HEK293T (cell line): Measurements from ENCODE around the gene DSCAM.

Experiments
- CTCF ChIA-PET: fragments of 350-600 bp; formaldehyde crosslinking; extraction: SDS; loops from one replicate; lab custom pipeline; 2021; ENCODE audit warnings: antibody characterized with exemption, inconsistent platforms; lab: Yijun Ruan, JAX
- POLR2A ChIA-PET: fragments of 350-600 bp; formaldehyde crosslinking; extraction: SDS; loops from one replicate; lab custom pipeline; 2020; ENCODE audit warnings: antibody characterized with exemption, inconsistent platforms; lab: Yijun Ruan, JAX
- DNase-seq: peaks from one replicate; pipeline ENCODE4 v3.0.0; 2012; ENCODE audit warnings: mixed read lengths; ENCODE audit errors: extremely low spot score
- ARNT ChIP-seq: fragments of 450-650 bp; IDR thresholded peaks from 2 replicates; pipeline ENCODE4 v1.6.1; 2017; ENCODE audit warnings: mild to moderate bottlenecking
- BHLHE40 ChIP-seq: fragments of 450-650 bp; IDR thresholded peaks from 2 replicates; pipeline ENCODE4 v1.6.1; 2016; ENCODE audit warnings: mild to moderate bottlenecking, moderate library complexity, borderline replicate concordance
- CTBP1 ChIP-seq: fragments of 450-650 bp; IDR thresholded peaks from 2 replicates; pipeline ENCODE4 v1.6.1; 2016; ENCODE audit warnings: borderline replicate concordance
- ELF4 ChIP-seq: fragments of 450-650 bp; IDR thresholded peaks from 2 replicates; pipeline ENCODE4 v1.6.1; 2017; ENCODE audit warnings: antibody characterized with exemption
- FOXA1 ChIP-seq: fragments of 450-650 bp; IDR thresholded peaks from 2 replicates; pipeline ENCODE4 v1.6.1; 2016; ENCODE audit warnings: mild to moderate bottlenecking
- FOXK2 ChIP-seq: fragments of 450-650 bp; IDR thresholded peaks from 2 replicates; pipeline ENCODE4 v1.6.1; 2016; ENCODE audit warnings: mild to moderate bottlenecking
- FOXM1 ChIP-seq: fragments of 450-650 bp; IDR thresholded peaks from 2 replicates; pipeline ENCODE4 v1.6.1; 2017; ENCODE audit warnings: mild to moderate bottlenecking, borderline replicate concordance
- HDGF ChIP-seq: fragments of 450-650 bp; IDR thresholded peaks from 2 replicates; pipeline ENCODE4 v1.6.1; 2017; ENCODE audit warnings: antibody characterized with exemption, borderline replicate concordance
- L3MBTL2 ChIP-seq: fragments of 450-650 bp; conservative IDR thresholded peaks from 2 replicates; pipeline ENCODE4 v1.6.1; 2016; ENCODE audit warnings: mild to moderate bottlenecking
- LEF1 ChIP-seq: fragments of 450-650 bp; IDR thresholded peaks from 2 replicates; pipeline ENCODE4 v1.6.1; 2017; ENCODE audit warnings: mild to moderate bottlenecking, borderline replicate concordance
- NFRKB ChIP-seq: fragments of 450-650 bp; IDR thresholded peaks from 2 replicates; pipeline ENCODE4 v1.6.1; 2016; ENCODE audit warnings: mild to moderate bottlenecking, moderate library complexity
- SP1 ChIP-seq: fragments of 450-650 bp; IDR thresholded peaks from 2 replicates; pipeline ENCODE4 v1.6.1; 2017
- SUZ12 ChIP-seq: fragments of 450-650 bp; IDR thresholded peaks from 2 replicates; pipeline ENCODE4 v1.6.1; 2016; ENCODE audit warnings: mild to moderate bottlenecking
- TARDBP ChIP-seq: fragments of 450-650 bp; IDR thresholded peaks from 2 replicates; pipeline ENCODE4 v1.6.1; 2016
- ZNF384 ChIP-seq: fragments of 450-650 bp; IDR thresholded peaks from 2 replicates; pipeline ENCODE4 v1.6.1; 2016
- TF ChIP-seq, protein P1 (sequence below): fragments of 450-650 bp; IDR thresholded peaks from 2 replicates; pipeline ENCODE4 v1.6.1; 2016

DSCAM gene

DNA sequence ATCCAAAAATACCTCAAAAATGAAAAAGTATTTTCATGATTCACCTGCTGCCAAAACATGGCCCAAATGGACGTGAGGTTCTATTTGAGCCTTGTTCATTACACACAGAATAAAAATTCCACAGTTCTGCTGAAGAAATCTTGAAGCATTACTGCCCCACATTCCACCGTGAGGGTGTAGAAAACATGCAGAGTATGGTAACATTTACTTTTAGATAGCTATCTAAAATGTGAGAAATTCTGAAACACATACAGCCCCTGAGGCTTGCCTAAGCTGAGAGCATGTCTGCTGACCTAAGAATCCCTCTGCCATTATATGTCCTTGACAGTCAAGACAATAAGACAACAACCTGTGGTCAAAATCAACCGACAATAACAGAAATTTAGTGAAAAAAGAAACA lies 186.5 kb downstream of the DSCAM start:
- POLR2A ChIA-PET = no interaction called here
- CTCF ChIA-PET = no interaction called here

DNA sequence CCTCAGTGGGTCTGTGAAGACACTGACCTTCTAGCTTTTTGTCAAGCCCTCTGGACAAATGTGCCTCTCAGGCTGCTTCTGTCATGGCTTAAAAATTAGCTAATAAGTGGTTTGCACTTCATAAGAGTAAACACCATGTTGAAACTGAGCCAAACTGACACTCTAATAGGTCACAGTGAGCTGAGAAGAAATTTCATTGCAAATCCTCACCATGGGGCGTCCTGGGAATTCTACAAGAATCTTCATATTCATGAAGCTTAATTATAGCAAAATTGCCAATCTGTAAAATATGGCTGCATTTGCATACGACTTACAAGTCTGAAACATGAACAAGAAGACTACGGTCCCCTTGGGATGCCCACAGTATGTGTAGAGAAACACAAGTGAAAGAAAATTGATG lies 188.6 kb downstream of the DSCAM start:
- CTCF ChIA-PET = no interaction called here
- DNase-seq = no peak
- TF ChIP-seq HDGF = no peak
- TF ChIP-seq SUZ12 = no peak
- no peak for TF ChIP-seq SP1
- no peak for TF ChIP-seq BHLHE40
- POLR2A ChIA-PET = no interaction called here

More for the DNA sequence above, 186.5 kb downstream of the DSCAM start:
- no peak for DNase-seq
- TF ChIP-seq SUZ12 (no peak), CTBP1 (no peak), BHLHE40 (no peak), L3MBTL2 (no peak), NFRKB (no peak), ELF4 (no peak), FOXM1 (no peak), HDGF (no peak)

DNA sequence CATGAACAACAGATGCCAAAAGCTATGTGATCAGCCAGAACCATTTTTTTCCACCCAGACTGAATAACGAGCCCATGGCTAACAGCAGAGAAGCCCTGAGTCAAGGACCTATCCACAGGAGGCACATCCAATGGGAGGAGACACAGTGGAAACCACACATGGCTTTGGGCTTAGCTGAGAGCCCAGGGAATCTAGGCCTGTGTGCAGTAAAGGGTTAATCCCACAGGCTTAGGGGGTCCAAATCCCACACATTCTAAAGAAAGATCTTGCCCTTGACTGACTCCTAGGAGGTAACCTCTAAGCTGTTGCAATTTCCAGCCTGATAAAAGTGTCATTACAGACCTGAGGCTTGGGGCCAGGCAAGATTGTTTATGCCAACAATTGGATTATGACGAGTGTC lies 194.5 kb downstream of the DSCAM start:
- ChIA-PET POLR2A (no interaction called here), CTCF (no interaction called here)
- TF ChIP-seq LEF1 (no peak), TARDBP (no peak), CTBP1 (no peak), ARNT (no peak), L3MBTL2 (no peak), SUZ12 (no peak), FOXA1 (no peak)
- no peak for DNase-seq

DNA sequence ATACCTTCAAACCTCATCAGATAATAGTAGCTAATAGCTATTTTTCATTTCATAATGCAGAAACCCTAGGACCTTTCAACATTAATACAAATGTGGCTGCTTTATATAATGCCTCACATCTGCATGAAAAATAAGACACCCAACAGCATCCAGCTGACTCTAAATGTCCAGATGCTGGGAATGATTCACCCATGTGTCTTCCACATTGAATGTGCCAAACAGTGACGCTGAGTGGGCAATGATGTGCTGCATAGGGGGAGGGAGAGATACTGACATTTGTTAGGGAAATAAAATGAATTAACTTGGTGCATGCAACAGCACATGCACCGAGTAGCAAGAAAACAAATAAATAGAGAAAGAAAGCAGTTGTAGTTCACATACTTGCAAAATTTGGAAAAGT lies 199.3 kb downstream of the DSCAM start:
- DNase-seq = no peak
- TF ChIP-seq LEF1 (no peak), SP1 (no peak), CTBP1 (no peak), FOXM1 (no peak), NFRKB (no peak)
- TF ChIP-seq, protein P1, sequence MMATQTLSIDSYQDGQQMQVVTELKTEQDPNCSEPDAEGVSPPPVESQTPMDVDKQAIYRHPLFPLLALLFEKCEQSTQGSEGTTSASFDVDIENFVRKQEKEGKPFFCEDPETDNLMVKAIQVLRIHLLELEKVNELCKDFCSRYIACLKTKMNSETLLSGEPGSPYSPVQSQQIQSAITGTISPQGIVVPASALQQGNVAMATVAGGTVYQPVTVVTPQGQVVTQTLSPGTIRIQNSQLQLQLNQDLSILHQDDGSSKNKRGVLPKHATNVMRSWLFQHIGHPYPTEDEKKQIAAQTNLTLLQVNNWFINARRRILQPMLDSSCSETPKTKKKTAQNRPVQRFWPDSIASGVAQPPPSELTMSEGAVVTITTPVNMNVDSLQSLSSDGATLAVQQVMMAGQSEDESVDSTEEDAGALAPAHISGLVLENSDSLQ = no peak
- ChIA-PET POLR2A (no interaction called here), CTCF (no interaction called here)

GRCh38 chr21:40646651-40647050 lies 200.3 kb downstream of the DSCAM start:
- TF ChIP-seq FOXM1 (no peak), BHLHE40 (no peak), SUZ12 (no peak), ARNT (no peak), L3MBTL2 (no peak), ELF4 (no peak), ZNF384 (no peak), TARDBP (no peak), NFRKB (no peak), FOXK2 (no peak), SP1 (no peak), FOXA1 (no peak), CTBP1 (no peak)
- TF ChIP-seq, protein P1 = no peak
- CTCF ChIA-PET = no interaction called here
- DNase-seq = no peak
- POLR2A ChIA-PET = no interaction called here

- TF ChIP-seq BHLHE40 = no peak
- no peak for TF ChIP-seq CTBP1
- TF ChIP-seq SUZ12 = no peak
- TF ChIP-seq ZNF384 = no peak
- TF ChIP-seq L3MBTL2 = no peak
- no peak for TF ChIP-seq TARDBP
- TF ChIP-seq, protein P1 = no peak
- no peak for TF ChIP-seq SP1
- no peak for TF ChIP-seq ARNT
- no peak for TF ChIP-seq NFRKB
- TF ChIP-seq FOXM1 = no peak
- no peak for TF ChIP-seq ELF4
- no peak for TF ChIP-seq LEF1
- no peak for TF ChIP-seq FOXK2
- no peak for TF ChIP-seq FOXA1
- no peak for TF ChIP-seq HDGF
- DNase-seq = no peak
- ChIA-PET CTCF (no interaction called here), POLR2A (no interaction called here)
These were observed 205.9 kb downstream of the DSCAM start for GRCh38 chr21:40641042-40641441.

DNA sequence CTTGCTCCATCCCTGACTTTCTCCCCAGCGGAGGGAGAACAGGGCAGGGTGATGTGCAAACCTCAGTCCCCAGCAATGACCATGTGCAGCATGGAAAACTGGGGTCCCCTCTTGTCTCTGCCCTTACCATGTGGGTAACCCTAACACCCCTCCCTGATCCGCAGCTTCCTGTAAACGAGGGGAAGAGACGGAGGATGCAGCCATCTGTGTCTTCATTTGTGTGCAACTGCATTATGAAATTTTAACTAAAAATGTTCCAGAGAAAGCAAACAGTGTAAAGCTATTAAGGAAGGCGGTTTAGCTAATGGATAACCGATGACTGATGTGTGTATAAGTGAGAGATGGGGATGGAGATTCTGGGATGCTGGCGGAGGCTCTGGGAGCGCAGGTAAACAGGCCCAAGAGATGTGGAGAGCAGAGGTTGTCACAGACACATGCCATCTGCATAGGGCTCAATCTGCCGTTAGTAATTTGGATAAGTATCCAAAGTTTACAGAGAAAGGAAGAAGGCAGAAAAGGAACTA lies 206.6 kb downstream of the DSCAM start:
- ChIA-PET POLR2A (no interaction called here), CTCF (no interaction called here)
- DNase-seq = no peak
- no peak for TF ChIP-seq HDGF
- no peak for TF ChIP-seq BHLHE40
- no peak for TF ChIP-seq TARDBP
- TF ChIP-seq FOXM1 = no peak
- TF ChIP-seq ARNT = no peak
- no peak for TF ChIP-seq NFRKB
- TF ChIP-seq SP1 = no peak
- TF ChIP-seq, protein P1 = no peak
- no peak for TF ChIP-seq LEF1
- no peak for TF ChIP-seq SUZ12
- no peak for TF ChIP-seq FOXA1
- no peak for TF ChIP-seq CTBP1
- no peak for TF ChIP-seq FOXK2
- TF ChIP-seq ZNF384 = no peak
- no peak for TF ChIP-seq ELF4
- TF ChIP-seq L3MBTL2 = no peak
